SK-N-SH (cell line): ENCODE results near the gene LTBR.

Source experiments
- CTCF ChIP-seq: fragments of 200-600 bp; sonication (generic); IDR thresholded peaks from 2 replicates; pipeline ENCODE4 v1.6.1; 2017; ENCODE audit warnings: antibody characterized with exemption, mild to moderate bottlenecking, moderate library complexity
- EZH2phosphoT487 ChIP-seq: fragments of 200-600 bp; sonication (generic); IDR thresholded peaks from 2 replicates; pipeline ENCODE4 v1.6.1; 2017; ENCODE audit warnings: low read depth, mixed run types, mild to moderate bottlenecking, antibody characterized with exemption, moderate library complexity, borderline replicate concordance
- FOXM1 ChIP-seq: IDR thresholded peaks from 2 replicates; pipeline ENCODE4 v1.4.0; 2012; ENCODE audit warnings: low read depth, mild to moderate bottlenecking
- GABPA ChIP-seq: IDR thresholded peaks from 2 replicates; pipeline ENCODE4 v1.4.0; 2012; ENCODE audit warnings: low read depth, mild to moderate bottlenecking
- JUND ChIP-seq: IDR thresholded peaks from 2 replicates; pipeline ENCODE4 v1.4.0; 2012
- POLR2AphosphoS5 ChIP-seq: IDR thresholded peaks from 2 replicates; pipeline ENCODE4 v1.6.1; 2012; ENCODE audit warnings: low read depth, low read length
- RAD21 ChIP-seq: IDR thresholded peaks from 2 replicates; pipeline ENCODE4 v1.6.1; 2012; ENCODE audit warnings: mild to moderate bottlenecking, low read length
- RFX5 ChIP-seq: IDR thresholded peaks from 2 replicates; pipeline ENCODE4 v1.6.1; 2012; ENCODE audit warnings: mild to moderate bottlenecking, improper control_type of control experiment, low read length
- RXRA ChIP-seq: IDR thresholded peaks from 2 replicates; pipeline ENCODE4 v1.4.0; 2012; ENCODE audit warnings: low read depth, mild to moderate bottlenecking, borderline replicate concordance
- TF ChIP-seq, protein P1 (sequence below): IDR thresholded peaks from 2 replicates; pipeline ENCODE4 v1.6.1; 2012; ENCODE audit warnings: mild to moderate bottlenecking, low read depth, low read length, moderate library complexity

GRCh38 chr12:6341417-6342139 is 42.4 kb upstream of the LTBR start, which contains the start of gene TNFRSF1A:
- TF ChIP-seq CTCF: no peak
- TF ChIP-seq GABPA: no peak; the same call in 1 of the 2 replicates
- no peak for TF ChIP-seq RAD21
- no peak for TF ChIP-seq JUND
- TF ChIP-seq FOXM1: no peak
- no peak for TF ChIP-seq RFX5
- no peak for TF ChIP-seq EZH2phosphoT487
- peak; percentile 91 for TF ChIP-seq POLR2AphosphoS5
- TF ChIP-seq RXRA: no peak
- TF ChIP-seq, protein P1, sequence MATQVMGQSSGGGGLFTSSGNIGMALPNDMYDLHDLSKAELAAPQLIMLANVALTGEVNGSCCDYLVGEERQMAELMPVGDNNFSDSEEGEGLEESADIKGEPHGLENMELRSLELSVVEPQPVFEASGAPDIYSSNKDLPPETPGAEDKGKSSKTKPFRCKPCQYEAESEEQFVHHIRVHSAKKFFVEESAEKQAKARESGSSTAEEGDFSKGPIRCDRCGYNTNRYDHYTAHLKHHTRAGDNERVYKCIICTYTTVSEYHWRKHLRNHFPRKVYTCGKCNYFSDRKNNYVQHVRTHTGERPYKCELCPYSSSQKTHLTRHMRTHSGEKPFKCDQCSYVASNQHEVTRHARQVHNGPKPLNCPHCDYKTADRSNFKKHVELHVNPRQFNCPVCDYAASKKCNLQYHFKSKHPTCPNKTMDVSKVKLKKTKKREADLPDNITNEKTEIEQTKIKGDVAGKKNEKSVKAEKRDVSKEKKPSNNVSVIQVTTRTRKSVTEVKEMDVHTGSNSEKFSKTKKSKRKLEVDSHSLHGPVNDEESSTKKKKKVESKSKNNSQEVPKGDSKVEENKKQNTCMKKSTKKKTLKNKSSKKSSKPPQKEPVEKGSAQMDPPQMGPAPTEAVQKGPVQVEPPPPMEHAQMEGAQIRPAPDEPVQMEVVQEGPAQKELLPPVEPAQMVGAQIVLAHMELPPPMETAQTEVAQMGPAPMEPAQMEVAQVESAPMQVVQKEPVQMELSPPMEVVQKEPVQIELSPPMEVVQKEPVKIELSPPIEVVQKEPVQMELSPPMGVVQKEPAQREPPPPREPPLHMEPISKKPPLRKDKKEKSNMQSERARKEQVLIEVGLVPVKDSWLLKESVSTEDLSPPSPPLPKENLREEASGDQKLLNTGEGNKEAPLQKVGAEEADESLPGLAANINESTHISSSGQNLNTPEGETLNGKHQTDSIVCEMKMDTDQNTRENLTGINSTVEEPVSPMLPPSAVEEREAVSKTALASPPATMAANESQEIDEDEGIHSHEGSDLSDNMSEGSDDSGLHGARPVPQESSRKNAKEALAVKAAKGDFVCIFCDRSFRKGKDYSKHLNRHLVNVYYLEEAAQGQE: peak; percentile 37; the same call in 1 of the 2 replicates
